ENCODE measurements around the gene KLK13. TPM values are rescaled to one million over a fixed set of nuclear protein-coding genes. Genes with fewer than 3 reads are reported as not detected.
A peak's percentile ranks its signal among the peaks of the same experiment; 100 is the strongest.

The KLK13 gene
- total RNA-seq, 8 experiments from 2014 or later, result 0.38 to 11.3 (median 1.5) TPM; not detected in 4

DNA sequence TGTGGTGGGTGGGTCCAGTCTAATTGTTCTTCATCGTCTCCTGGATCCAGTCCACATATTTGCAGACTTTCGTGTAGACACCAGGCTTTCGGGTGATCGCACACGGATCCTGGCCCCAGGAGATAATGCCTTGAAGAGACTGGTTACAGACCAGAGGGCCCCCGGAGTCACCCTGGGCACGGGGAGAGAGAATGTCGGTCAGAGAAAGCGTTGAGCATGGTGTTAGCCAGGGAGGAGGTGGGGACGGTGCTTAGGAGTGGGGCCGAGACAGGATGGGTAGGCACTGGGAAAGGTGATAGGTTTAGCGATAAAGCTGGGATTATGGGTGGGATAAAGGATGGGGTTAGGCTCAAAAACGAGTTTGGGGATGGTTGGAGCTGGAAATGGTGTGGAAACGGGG lies 42.4 kb downstream of the KLK13 start:
- WGBS, 10 experiments, result 35 to 67% (median 53%) methylated on average over 3 to 13 of the region's 14 CpGs; no CpG with 5 or more reads in 1 of the 10 experiments
- peaks cover 0 to 3% of the 10 kb centered on the region in 2 donors for H3K4me1 ChIP-seq (replicated peaks in 1 of 2)
- H3K27ac ChIP-seq, result no peak overlapping the region
- no peak overlapping the region for H3K4me3 ChIP-seq
- in situ Hi-C loops (cut with MboI; ENCODE audit: low pct_unique_long_range_greater_than_20kb in 2 of 9, low sequenced_read_pairs in 9 of 9, unreplicated experiment in 9 of 9), result loop anchor here in 1 of 9 experiments (10.0 kb wide), 1 partner anchor 72 kb away; no protein-coding TSS in a partner anchor
- ATAC-seq (replicated peaks in 6 of 8), result no peak

DNA sequence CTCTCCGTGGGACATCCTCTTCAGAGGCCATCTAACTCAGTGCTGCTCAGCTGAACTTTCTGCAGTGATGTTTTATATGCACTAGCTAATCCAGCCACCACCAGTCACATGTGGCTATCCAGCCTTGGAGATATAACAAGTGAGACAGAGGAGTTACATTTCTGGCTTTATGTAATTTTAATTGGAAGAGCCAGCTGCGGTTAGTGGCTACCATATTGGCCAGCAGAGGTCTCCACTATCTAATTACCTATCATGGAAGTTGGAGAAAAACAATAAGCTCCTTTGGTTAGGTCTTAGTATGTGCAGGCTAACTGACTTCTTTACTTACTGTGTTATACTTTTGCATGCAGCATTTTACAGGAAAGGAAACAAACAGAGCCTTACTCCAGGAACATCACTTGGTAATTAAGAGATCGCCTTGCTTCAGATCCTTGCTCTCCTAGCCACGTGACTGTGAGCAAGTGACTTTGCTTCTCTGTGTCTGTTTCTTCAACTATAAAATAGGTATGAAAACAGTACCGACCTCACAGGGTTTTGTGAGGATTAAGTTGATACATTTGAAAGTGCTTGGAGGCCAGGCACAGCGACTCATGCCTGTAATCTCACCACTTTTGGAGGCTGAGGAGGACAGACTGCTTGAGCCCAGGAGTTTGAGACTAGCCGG lies 43.8 kb downstream of the KLK13 start:
- in situ Hi-C loops (cut with MboI; ENCODE audit: low pct_unique_long_range_greater_than_20kb in 2 of 9, low sequenced_read_pairs in 9 of 9, unreplicated experiment in 9 of 9), result loop anchor here in 1 of 9 experiments (10.0 kb wide), 1 partner anchor 74 kb away; no protein-coding TSS in a partner anchor

GRCh38 chr19:51019544-51019925 lies 45.4 kb downstream of the KLK13 start, which contains the start of gene KLK10:
KLK10 (minus strand) TSS chr19:51019709; CDS start chr19:51019130, 579 bp downstream.
- no peak for ATAC-seq (replicated peaks in 6 of 8)
- Histone ChIP-seq H3K27ac (no peak within 1 kb of the TSS), H3K4me3 (no peak within 1 kb of the TSS), H3K4me1 (replicated peaks in 1 of 2) (peaks cover 0 to 3% of the 10 kb centered on the region in 2 donors)
- WGBS, 10 experiments, result 13% methylated on average over 3 of the region's 14 CpGs; no CpG with 5 or more reads in 9 of the 10 experiments
- in situ Hi-C loops (cut with MboI; ENCODE audit: low pct_unique_long_range_greater_than_20kb in 2 of 9, low sequenced_read_pairs in 9 of 9, unreplicated experiment in 9 of 9), result no loop called here

More for the DNA sequence above, 43.8 kb downstream of the KLK13 start:
- H3K4me1 ChIP-seq (replicated peaks in 1 of 2), result peaks cover 0 to 3% of the 10 kb centered on the region in 2 donors
- H3K27ac ChIP-seq, result no peak overlapping the region
- H3K4me3 ChIP-seq, result no peak overlapping the region
- ATAC-seq (replicated peaks in 6 of 8), result peak in 6 of 8 experiments; percentile 15 to 65 (median 30)
- 0 to 100% (median 23%) methylated on average over 1 to 6 of the region's 7 CpGs; no CpG with 5 or more reads in 1 of the 10 experiments for WGBS, 10 experiments

- H3K4me1 ChIP-seq (replicated peaks in 1 of 2), result peaks cover 0 to 3% of the 10 kb centered on the region in 2 donors
- no peak overlapping the region for H3K27ac ChIP-seq
- no peak overlapping the region for H3K4me3 ChIP-seq
- WGBS, 10 experiments, result 0 to 6% (median 0%) methylated on average over 3 to 18 of the region's 68 CpGs; no CpG with 5 or more reads in 7 of the 10 experiments
- ATAC-seq (replicated peaks in 6 of 8), result peak in 2 of 8 experiments; percentile 7 to 27
- in situ Hi-C loops (cut with MboI; ENCODE audit: low pct_unique_long_range_greater_than_20kb in 2 of 9, low sequenced_read_pairs in 9 of 9, unreplicated experiment in 9 of 9), result no loop called here
Measured at GRCh38 chr19:51018745-51019543, 45.9 kb downstream of the KLK13 start.

- H3K27ac ChIP-seq, result no peak overlapping the region
- H3K4me1 ChIP-seq (replicated peaks in 1 of 2), result peaks cover 0 to 3% of the 10 kb centered on the region in 2 donors
- in situ Hi-C loops (cut with MboI; ENCODE audit: low pct_unique_long_range_greater_than_20kb in 2 of 9, low sequenced_read_pairs in 9 of 9, unreplicated experiment in 9 of 9), result no loop called here
- ATAC-seq (replicated peaks in 6 of 8), result peak; percentile 70 to 84 (median 77)
- WGBS, 10 experiments, result 0% methylated on average over 1 to 25 of the region's 68 CpGs; no CpG with 5 or more reads in 3 of the 10 experiments
- H3K4me3 ChIP-seq, result peak overlapping the region; percentile 10 to 41 (median 33)
Measured at GRCh38 chr19:51016798-51017683, 47.9 kb downstream of the KLK13 start.

DNA sequence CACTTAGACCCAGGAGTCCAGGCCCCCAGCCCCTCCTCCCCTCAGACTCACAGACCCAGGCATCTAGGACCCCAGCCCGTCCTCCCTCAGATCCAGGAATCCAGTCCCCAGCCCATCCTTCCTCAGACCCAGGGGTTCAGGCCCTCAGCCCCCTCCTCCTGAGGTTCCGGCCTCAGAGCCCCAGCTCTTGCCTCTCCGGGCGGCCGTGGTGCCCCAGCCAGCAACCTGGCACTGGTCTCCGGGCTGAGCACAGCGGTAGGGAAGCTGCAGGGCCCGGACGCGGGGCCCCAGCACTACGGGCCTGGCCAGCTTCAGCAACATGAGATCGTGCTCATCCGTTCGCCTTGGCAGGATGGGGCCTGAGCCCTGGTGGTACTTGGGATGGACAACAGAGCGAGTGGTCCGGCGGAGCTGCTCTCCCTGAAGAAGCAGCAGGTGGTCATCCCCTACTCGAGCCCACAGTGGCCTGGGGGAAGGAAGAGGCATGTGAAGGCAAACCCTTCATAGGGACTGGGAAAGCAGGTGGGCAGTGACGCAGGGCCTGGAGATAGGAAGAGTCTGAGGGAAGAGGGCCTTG lies 49.1 kb downstream of the KLK13 start:
- WGBS, 10 experiments, result 60 to 68% methylated on average over 1 to 3 of the region's 19 CpGs; no CpG with 5 or more reads in 8 of the 10 experiments
- Histone ChIP-seq H3K4me3 (no peak overlapping the region), H3K4me1 (replicated peaks in 1 of 2) (peaks cover 0 to 3% of the 10 kb centered on the region in 2 donors), H3K27ac (no peak overlapping the region)
- in situ Hi-C loops (cut with MboI; ENCODE audit: low pct_unique_long_range_greater_than_20kb in 2 of 9, low sequenced_read_pairs in 9 of 9, unreplicated experiment in 9 of 9), result no loop called here
- no peak for ATAC-seq (replicated peaks in 6 of 8)

- WGBS, 10 experiments, result 0 to 90% (median 75%) methylated on average over 1 to 5 of the region's 6 CpGs; no CpG with 5 or more reads in 4 of the 10 experiments
- in situ Hi-C loops (cut with MboI; ENCODE audit: low pct_unique_long_range_greater_than_20kb in 2 of 9, low sequenced_read_pairs in 9 of 9, unreplicated experiment in 9 of 9), result no loop called here
Measured at GRCh38 chr19:51014242-51014641, 50.6 kb downstream of the KLK13 start.

DNA sequence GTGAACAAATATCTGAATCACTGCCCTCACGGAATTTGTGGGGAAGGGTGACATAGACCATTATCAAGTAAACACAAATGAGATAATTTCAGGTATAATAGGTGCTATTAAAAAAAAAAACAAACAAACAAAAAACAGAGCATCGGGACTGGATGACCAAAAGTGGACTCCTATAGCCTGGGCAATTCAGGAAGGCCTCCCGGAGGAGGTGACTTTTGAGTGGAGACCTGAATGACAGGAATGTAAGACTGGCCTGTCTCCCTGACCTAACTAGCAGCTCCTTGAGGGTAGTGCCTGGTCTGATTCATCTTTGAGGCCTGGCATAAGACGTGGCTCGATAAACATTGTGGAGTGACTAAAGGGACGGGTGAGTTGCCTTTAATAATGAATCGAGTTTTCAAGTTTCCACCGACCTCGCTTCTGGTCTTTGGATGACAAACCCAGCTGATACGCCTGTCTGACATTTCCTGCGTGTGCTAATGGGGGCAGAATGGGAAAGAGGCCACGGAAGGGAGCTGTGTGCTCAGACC lies 52.2 kb downstream of the KLK13 start:
- Histone ChIP-seq H3K4me1 (replicated peaks in 1 of 2) (no peaks in the 10 kb centered on the region), H3K4me3 (no peak overlapping the region), H3K27ac (no peak overlapping the region)
- in situ Hi-C loops (cut with MboI; ENCODE audit: low pct_unique_long_range_greater_than_20kb in 2 of 9, low sequenced_read_pairs in 9 of 9, unreplicated experiment in 9 of 9), result no loop called here
- 14 to 87% (median 53%) methylated on average over 2 to 9 of the region's 12 CpGs; no CpG with 5 or more reads in 2 of the 10 experiments for WGBS, 10 experiments
- ATAC-seq (replicated peaks in 6 of 8), result no peak

More at GRCh38 chr19:51014242-51014641, 50.6 kb downstream of the KLK13 start:
- no peak overlapping the region for H3K4me3 ChIP-seq
- no peak for ATAC-seq (replicated peaks in 6 of 8)
- peaks cover 0 to 3% of the 10 kb centered on the region in 2 donors for H3K4me1 ChIP-seq (replicated peaks in 1 of 2)
- no peak overlapping the region for H3K27ac ChIP-seq

GRCh38 chr19:51010066-51010795 lies 54.7 kb downstream of the KLK13 start:
- ATAC-seq (replicated peaks in 6 of 8), result no peak
- no peak overlapping the region for H3K27ac ChIP-seq
- in situ Hi-C loops (cut with MboI; ENCODE audit: low pct_unique_long_range_greater_than_20kb in 2 of 9, low sequenced_read_pairs in 9 of 9, unreplicated experiment in 9 of 9), result no loop called here
- WGBS, 10 experiments, result 7 to 72% (median 30%) methylated on average over 2 to 3 of the region's 4 CpGs; no CpG with 5 or more reads in 6 of the 10 experiments
- H3K4me1 ChIP-seq (replicated peaks in 1 of 2), result no peaks in the 10 kb centered on the region
- H3K4me3 ChIP-seq, result no peak overlapping the region

GRCh38 chr19:51009061-51009891 lies 55.6 kb downstream of the KLK13 start:
- Histone ChIP-seq H3K4me3 (no peak overlapping the region), H3K27ac (no peak overlapping the region), H3K4me1 (replicated peaks in 1 of 2) (no peaks in the 10 kb centered on the region)
- in situ Hi-C loops (cut with MboI; ENCODE audit: low pct_unique_long_range_greater_than_20kb in 2 of 9, low sequenced_read_pairs in 9 of 9, unreplicated experiment in 9 of 9), result no loop called here
- WGBS, 10 experiments, result 53 to 73% (median 62%) methylated on average over 3 to 8 of the region's 19 CpGs; no CpG with 5 or more reads in 7 of the 10 experiments
- ATAC-seq (replicated peaks in 6 of 8), result no peak

GRCh38 chr19:51007488-51007887 lies 57.4 kb downstream of the KLK13 start:
- no peak for ATAC-seq (replicated peaks in 6 of 8)
- H3K27ac ChIP-seq, result no peak overlapping the region
- WGBS, 10 experiments, result 43 to 73% (median 69%) methylated on average over 1 to 3 of the region's 3 CpGs; no CpG with 5 or more reads in 6 of the 10 experiments
- in situ Hi-C loops (cut with MboI; ENCODE audit: low pct_unique_long_range_greater_than_20kb in 2 of 9, low sequenced_read_pairs in 9 of 9, unreplicated experiment in 9 of 9), result no loop called here
- no peak overlapping the region for H3K4me3 ChIP-seq
- H3K4me1 ChIP-seq (replicated peaks in 1 of 2), result no peaks in the 10 kb centered on the region
